ENCODE results near the gene ZCCHC7. TPM values are rescaled to one million over a fixed set of nuclear protein-coding genes. Genes with fewer than 3 reads are reported as not detected.
"Not testable (repeated sequence)": the region's sequence is repeated elsewhere in the genome, so short reads cannot be mapped to it uniquely, and the experiment has no call there.

The ZCCHC7 gene
- total RNA-seq, 1 donor from 2014 or later: 22.1 TPM

- Mint-ChIP-seq H3K27me3 (ENCODE audit: insufficient read depth) (peaks cover 2% of the 10 kb centered on the region), H3K9me3 (no peaks in the 10 kb centered on the region), H3K36me3 (ENCODE audit: low read depth) (no peaks in the 10 kb centered on the region), H3K4me3 (no peak overlapping the region), H3K27ac (no peak overlapping the region), H3K4me1 (ENCODE audit: low read depth) (peaks cover 7% of the 10 kb centered on the region)
- intact Hi-C loops (cut with micrococcal nuclease): no loop called here
- DNase-seq (ENCODE audit: low spot score): no peak
Measured at GRCh38 chr9:37100327-37100726, 20.0 kb upstream of the ZCCHC7 start.

- peaks cover 2% of the 10 kb centered on the region for H3K27me3 Mint-ChIP-seq (ENCODE audit: insufficient read depth)
- no peak overlapping the region for H3K27ac Mint-ChIP-seq
- no peak for DNase-seq (ENCODE audit: low spot score)
- no peak overlapping the region for H3K4me3 Mint-ChIP-seq
- H3K9me3 Mint-ChIP-seq: no peaks in the 10 kb centered on the region
- no peaks in the 10 kb centered on the region for H3K36me3 Mint-ChIP-seq (ENCODE audit: low read depth)
- H3K4me1 Mint-ChIP-seq (ENCODE audit: low read depth): peaks cover 7% of the 10 kb centered on the region
- intact Hi-C loops (cut with micrococcal nuclease): no loop called here
Measured at GRCh38 chr9:37100741-37101140, 19.6 kb upstream of the ZCCHC7 start.

GRCh38 chr9:37102486-37102885 lies 17.9 kb upstream of the ZCCHC7 start:
- no peak for DNase-seq (ENCODE audit: low spot score)
- peaks cover 19% of the 10 kb centered on the region for H3K4me1 Mint-ChIP-seq (ENCODE audit: low read depth)
- no peak overlapping the region for H3K27ac Mint-ChIP-seq
- H3K27me3 Mint-ChIP-seq (ENCODE audit: insufficient read depth): no peaks in the 10 kb centered on the region
- H3K9me3 Mint-ChIP-seq: peaks cover 2% of the 10 kb centered on the region
- intact Hi-C loops (cut with micrococcal nuclease): no loop called here
- H3K36me3 Mint-ChIP-seq (ENCODE audit: low read depth): peaks cover 2% of the 10 kb centered on the region
- no peak overlapping the region for H3K4me3 Mint-ChIP-seq

GRCh38 chr9:37104183-37104889 lies 16.0 kb upstream of the ZCCHC7 start:
- intact Hi-C loops (cut with micrococcal nuclease): no loop called here
- peaks cover 26% of the 10 kb centered on the region for H3K4me1 Mint-ChIP-seq (ENCODE audit: low read depth)
- H3K27me3 Mint-ChIP-seq (ENCODE audit: insufficient read depth): peaks cover 3% of the 10 kb centered on the region
- no peak overlapping the region for H3K4me3 Mint-ChIP-seq
- DNase-seq (ENCODE audit: low spot score): no peak
- H3K27ac Mint-ChIP-seq: no peak overlapping the region
- peaks cover 7% of the 10 kb centered on the region for H3K36me3 Mint-ChIP-seq (ENCODE audit: low read depth)
- H3K9me3 Mint-ChIP-seq: peaks cover 12% of the 10 kb centered on the region

- DNase-seq (ENCODE audit: low spot score): no peak
- Mint-ChIP-seq H3K4me1 (ENCODE audit: low read depth) (peaks cover 26% of the 10 kb centered on the region), H3K36me3 (ENCODE audit: low read depth) (peaks cover 7% of the 10 kb centered on the region), H3K27me3 (ENCODE audit: insufficient read depth) (peaks cover 3% of the 10 kb centered on the region), H3K27ac (no peak overlapping the region), H3K9me3 (peaks cover 12% of the 10 kb centered on the region), H3K4me3 (no peak overlapping the region)
- intact Hi-C loops (cut with micrococcal nuclease): no loop called here
Measured at GRCh38 chr9:37105234-37105633, 15.1 kb upstream of the ZCCHC7 start.

- intact Hi-C loops (cut with micrococcal nuclease): no loop called here
- no peak overlapping the region for H3K27ac Mint-ChIP-seq
- peaks cover 7% of the 10 kb centered on the region for H3K36me3 Mint-ChIP-seq (ENCODE audit: low read depth)
- peaks cover 26% of the 10 kb centered on the region for H3K4me1 Mint-ChIP-seq (ENCODE audit: low read depth)
- H3K4me3 Mint-ChIP-seq: no peak overlapping the region
- DNase-seq (ENCODE audit: low spot score): no peak
- H3K9me3 Mint-ChIP-seq: peaks cover 12% of the 10 kb centered on the region
- peaks cover 11% of the 10 kb centered on the region for H3K27me3 Mint-ChIP-seq (ENCODE audit: insufficient read depth)
Measured at GRCh38 chr9:37107701-37108100, 12.7 kb upstream of the ZCCHC7 start.

- intact Hi-C loops (cut with micrococcal nuclease); H3K4me3 Mint-ChIP-seq; H3K9me3 Mint-ChIP-seq; H3K27me3 Mint-ChIP-seq (ENCODE audit: insufficient read depth); H3K4me1 Mint-ChIP-seq (ENCODE audit: low read depth); DNase-seq (ENCODE audit: low spot score); H3K36me3 Mint-ChIP-seq (ENCODE audit: low read depth); H3K27ac Mint-ChIP-seq: not testable (repeated sequence)
Measured at GRCh38 chr9:37114442-37114841, 5.9 kb upstream of the ZCCHC7 start.

GRCh38 chr9:37117956-37118355 lies 2.4 kb upstream of the ZCCHC7 start:
- Mint-ChIP-seq H3K4me3 (no peak overlapping the region), H3K27me3 (ENCODE audit: insufficient read depth) (peaks cover 2% of the 10 kb centered on the region), H3K9me3 (peaks cover 5% of the 10 kb centered on the region), H3K4me1 (ENCODE audit: low read depth) (peaks cover 21% of the 10 kb centered on the region), H3K27ac (no peak overlapping the region), H3K36me3 (ENCODE audit: low read depth) (peaks cover 4% of the 10 kb centered on the region)
- DNase-seq (ENCODE audit: low spot score): no peak
- intact Hi-C loops (cut with micrococcal nuclease): no loop called here

GRCh38 chr9:37119360-37119759 lies 1.0 kb upstream of the ZCCHC7 start:
- peaks cover 30% of the 10 kb centered on the region for H3K4me1 Mint-ChIP-seq (ENCODE audit: low read depth)

GRCh38 chr9:37120843-37121335 lies 515 bp downstream of the ZCCHC7 start:
- peak overlapping the region; percentile 99 for H3K27ac Mint-ChIP-seq
- DNase-seq (ENCODE audit: low spot score): peak; percentile 11
- not testable (repeated sequence) for H3K9me3 Mint-ChIP-seq; H3K27me3 Mint-ChIP-seq (ENCODE audit: insufficient read depth)
- H3K36me3 Mint-ChIP-seq (ENCODE audit: low read depth): peaks cover 11% of the 10 kb centered on the region
- peaks cover 32% of the 10 kb centered on the region for H3K4me1 Mint-ChIP-seq (ENCODE audit: low read depth)
- peak overlapping the region; percentile 97 for H3K4me3 Mint-ChIP-seq
- intact Hi-C loops (cut with micrococcal nuclease): loop anchor here (1.0 to 5.0 kb wide), 11 partner anchors 42 to 720 kb away; partner anchors contain the start of genes POLR1E, RNF38 and ZBTB5

More at GRCh38 chr9:37119360-37119759, 1.0 kb upstream of the ZCCHC7 start:
- DNase-seq (ENCODE audit: low spot score): no peak
- H3K27ac Mint-ChIP-seq: no peak overlapping the region
- no peaks in the 10 kb centered on the region for H3K27me3 Mint-ChIP-seq (ENCODE audit: insufficient read depth)
- H3K36me3 Mint-ChIP-seq (ENCODE audit: low read depth): peaks cover 9% of the 10 kb centered on the region
- H3K9me3 Mint-ChIP-seq: peaks cover 5% of the 10 kb centered on the region
- intact Hi-C loops (cut with micrococcal nuclease): no loop called here
- peak overlapping the region; percentile 97 for H3K4me3 Mint-ChIP-seq

GRCh38 chr9:37121881-37122280 lies 1.5 kb downstream of the ZCCHC7 start:
- H3K27ac Mint-ChIP-seq: no peak overlapping the region
- H3K27me3 Mint-ChIP-seq (ENCODE audit: insufficient read depth): no peaks in the 10 kb centered on the region
- peaks cover 11% of the 10 kb centered on the region for H3K36me3 Mint-ChIP-seq (ENCODE audit: low read depth)
- intact Hi-C loops (cut with micrococcal nuclease): loop anchor here (2.0 to 5.0 kb wide), 5 partner anchors 85 to 721 kb away; partner anchors contain the start of gene RNF38
- DNase-seq (ENCODE audit: low spot score): no peak
- H3K4me1 Mint-ChIP-seq (ENCODE audit: low read depth): peaks cover 32% of the 10 kb centered on the region
- peaks cover 5% of the 10 kb centered on the region for H3K9me3 Mint-ChIP-seq
- H3K4me3 Mint-ChIP-seq: peak overlapping the region; percentile 97

GRCh38 chr9:37126214-37126788 lies 5.9 kb downstream of the ZCCHC7 start:
- intact Hi-C loops (cut with micrococcal nuclease): no loop called here
- no peaks in the 10 kb centered on the region for H3K27me3 Mint-ChIP-seq (ENCODE audit: insufficient read depth)

GRCh38 chr9:37127018-37127417 lies 6.6 kb downstream of the ZCCHC7 start:
- no peak overlapping the region for H3K27ac Mint-ChIP-seq
- H3K4me3 Mint-ChIP-seq: no peak overlapping the region
- H3K9me3 Mint-ChIP-seq: no peaks in the 10 kb centered on the region
- no peak for DNase-seq (ENCODE audit: low spot score)
- H3K4me1 Mint-ChIP-seq (ENCODE audit: low read depth): peaks cover 23% of the 10 kb centered on the region
- H3K36me3 Mint-ChIP-seq (ENCODE audit: low read depth): peaks cover 17% of the 10 kb centered on the region
- H3K27me3 Mint-ChIP-seq (ENCODE audit: insufficient read depth): no peaks in the 10 kb centered on the region
- intact Hi-C loops (cut with micrococcal nuclease): no loop called here

More at GRCh38 chr9:37126214-37126788, 5.9 kb downstream of the ZCCHC7 start:
- Mint-ChIP-seq H3K4me3 (no peak overlapping the region), H3K27ac (no peak overlapping the region), H3K9me3 (no peaks in the 10 kb centered on the region), H3K4me1 (ENCODE audit: low read depth) (peaks cover 25% of the 10 kb centered on the region), H3K36me3 (ENCODE audit: low read depth) (peaks cover 14% of the 10 kb centered on the region)
- DNase-seq (ENCODE audit: low spot score): no peak

All from activated T-helper 1 cell treated with anti-CD3 and anti-CD28 coated beads, Interleukin-12 subunit alpha, Interleukin-12 subunit beta, Interleukin-2, Interleukin-4 antibody, amounts not matched to agents 30 ng/mL and 10 ng/mL and 1 ng/mL, durations not matched to agents 14 hours and 24 hours and 36 hours (primary cell).